Measurements from ENCODE around the gene NWD2.
"Not testable (repeated sequence)": the region's sequence is repeated elsewhere in the genome, so short reads cannot be mapped to it uniquely, and the experiment has no call there.

The NWD2 gene

DNA sequence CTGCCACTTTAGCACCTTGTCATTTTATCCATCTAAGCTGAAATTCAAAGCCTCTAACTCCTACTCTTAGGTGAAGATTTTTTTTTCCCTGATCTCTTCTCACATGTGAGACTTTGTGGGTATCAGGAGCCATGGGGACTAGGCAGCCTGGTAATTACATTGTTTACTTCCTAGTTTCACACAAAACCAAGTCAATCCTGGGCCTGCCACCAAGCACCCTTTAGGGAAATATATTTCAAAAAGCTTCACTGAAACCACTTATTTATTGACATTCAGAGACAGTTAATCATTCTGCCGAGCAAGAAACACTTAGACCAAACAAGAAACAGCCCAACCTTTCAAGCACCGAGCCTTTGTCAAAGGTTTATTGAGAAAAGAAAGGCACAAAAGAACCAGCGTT lies 241.6 kb downstream of the NWD2 start:
- H3K27ac ChIP-seq = no peak overlapping the region
- TF ChIP-seq, protein P1, sequence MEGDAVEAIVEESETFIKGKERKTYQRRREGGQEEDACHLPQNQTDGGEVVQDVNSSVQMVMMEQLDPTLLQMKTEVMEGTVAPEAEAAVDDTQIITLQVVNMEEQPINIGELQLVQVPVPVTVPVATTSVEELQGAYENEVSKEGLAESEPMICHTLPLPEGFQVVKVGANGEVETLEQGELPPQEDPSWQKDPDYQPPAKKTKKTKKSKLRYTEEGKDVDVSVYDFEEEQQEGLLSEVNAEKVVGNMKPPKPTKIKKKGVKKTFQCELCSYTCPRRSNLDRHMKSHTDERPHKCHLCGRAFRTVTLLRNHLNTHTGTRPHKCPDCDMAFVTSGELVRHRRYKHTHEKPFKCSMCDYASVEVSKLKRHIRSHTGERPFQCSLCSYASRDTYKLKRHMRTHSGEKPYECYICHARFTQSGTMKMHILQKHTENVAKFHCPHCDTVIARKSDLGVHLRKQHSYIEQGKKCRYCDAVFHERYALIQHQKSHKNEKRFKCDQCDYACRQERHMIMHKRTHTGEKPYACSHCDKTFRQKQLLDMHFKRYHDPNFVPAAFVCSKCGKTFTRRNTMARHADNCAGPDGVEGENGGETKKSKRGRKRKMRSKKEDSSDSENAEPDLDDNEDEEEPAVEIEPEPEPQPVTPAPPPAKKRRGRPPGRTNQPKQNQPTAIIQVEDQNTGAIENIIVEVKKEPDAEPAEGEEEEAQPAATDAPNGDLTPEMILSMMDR (conservative IDR thresholded peaks at IDR 0.05) = no peak

DNA sequence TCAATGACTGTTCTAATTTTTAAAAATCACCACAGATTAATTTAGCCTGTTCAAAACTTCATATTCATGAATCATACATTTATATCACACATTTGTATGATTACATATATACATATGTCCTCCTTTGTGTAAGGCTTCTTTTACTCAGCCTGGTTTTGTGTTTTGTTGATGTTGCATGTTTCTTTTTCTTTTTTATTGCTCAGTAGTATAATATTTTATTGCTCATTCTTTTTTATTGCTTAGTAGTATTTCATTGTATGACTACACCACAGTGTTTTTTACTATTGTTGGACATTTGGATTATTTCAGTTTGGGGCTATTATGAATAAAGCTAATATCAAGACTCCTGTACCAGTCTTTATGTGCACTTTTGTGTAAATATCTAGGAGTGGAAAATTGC lies 243.1 kb downstream of the NWD2 start:
- no peak overlapping the region for H3K27ac ChIP-seq
- TF ChIP-seq, protein P1 (conservative IDR thresholded peaks at IDR 0.05) = no peak

DNA sequence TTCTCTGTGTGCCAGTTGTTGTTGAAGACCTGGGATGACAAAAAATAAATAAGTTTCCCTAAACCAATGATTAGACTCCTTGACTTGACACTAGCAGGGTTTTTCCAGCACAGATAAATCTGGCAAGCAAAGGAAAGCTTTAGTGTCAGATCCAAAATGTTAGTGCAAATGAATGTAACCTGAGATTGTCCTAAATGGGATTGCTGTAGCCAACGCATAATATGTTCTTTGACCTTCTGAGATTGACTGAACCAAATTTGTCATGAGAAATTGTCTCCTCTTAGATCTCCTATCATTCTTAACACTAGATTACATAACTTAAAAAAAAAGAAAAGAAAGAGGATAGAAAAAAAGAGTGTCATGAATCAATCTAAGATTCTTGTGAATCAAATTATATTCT lies 245.2 kb downstream of the NWD2 start:
- no peak overlapping the region for H3K27ac ChIP-seq
- TF ChIP-seq, protein P1 (conservative IDR thresholded peaks at IDR 0.05) = no peak

DNA sequence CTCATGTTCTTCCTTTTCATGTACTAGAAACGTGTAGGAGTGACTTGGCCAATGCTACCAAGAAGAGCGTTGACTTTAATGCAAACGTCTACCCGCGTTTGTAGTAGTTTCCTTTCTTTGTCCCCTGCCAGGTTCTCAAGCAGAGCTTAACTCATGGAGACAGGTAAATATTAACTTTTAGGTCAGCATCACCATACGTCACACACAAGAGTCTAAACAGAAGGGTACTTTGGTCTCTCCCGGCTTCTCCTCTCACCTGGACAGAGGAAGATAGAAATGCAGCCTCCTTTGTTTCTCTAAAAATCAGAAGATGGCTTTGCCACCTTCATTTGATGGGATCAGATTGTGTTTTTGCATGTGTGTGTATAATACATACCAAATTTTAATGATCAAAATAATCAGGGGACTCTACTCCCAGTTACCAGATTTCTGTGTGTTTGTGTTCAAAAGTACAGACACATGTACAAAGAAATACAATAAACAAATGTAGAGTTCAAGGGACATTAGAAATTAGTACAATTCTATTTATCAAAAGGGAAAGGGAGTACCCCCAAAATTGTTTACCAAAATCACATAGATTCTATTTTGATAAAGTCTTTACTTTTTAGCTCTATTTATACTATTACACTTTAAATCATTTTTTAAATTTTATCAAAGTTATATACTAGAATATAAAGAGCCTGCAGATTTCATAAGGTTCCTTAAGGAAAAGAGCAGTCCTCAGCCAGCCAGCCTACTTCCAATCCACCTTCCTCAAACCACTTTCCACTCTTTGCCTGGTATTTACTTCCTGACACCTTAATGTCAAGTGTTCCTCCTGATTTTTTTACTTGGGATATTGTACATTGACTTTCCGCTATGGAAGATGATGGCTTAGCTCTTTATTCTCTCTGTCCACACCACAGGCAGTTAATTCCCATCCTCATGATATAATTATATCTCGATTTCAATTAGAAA lies 246.1 kb downstream of the NWD2 start:
- H3K27ac ChIP-seq = no peak overlapping the region
- TF ChIP-seq, protein P1 (conservative IDR thresholded peaks at IDR 0.05) = no peak

DNA sequence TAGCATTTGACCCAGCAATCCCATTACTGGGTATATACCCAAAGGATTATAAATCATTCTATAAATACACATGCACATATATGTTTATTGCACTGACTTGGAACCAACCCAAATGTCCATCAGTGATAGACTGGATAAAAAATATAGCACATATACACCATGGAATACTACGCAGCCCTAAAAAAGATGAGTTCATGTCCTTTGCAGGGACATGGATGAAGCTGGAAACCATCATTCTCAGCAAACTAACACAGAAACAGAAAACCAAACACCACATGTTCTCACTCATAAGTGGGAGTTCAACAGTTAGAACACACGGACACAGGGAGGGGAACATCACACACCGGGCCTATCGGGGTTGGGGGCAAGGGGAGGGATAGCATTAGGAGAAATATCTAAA lies 250.8 kb downstream of the NWD2 start:
- H3K27ac ChIP-seq = not testable (repeated sequence)

All from VCaP (cell line).